HepG2 (cell line): ENCODE data around the gene FHL5. TPM values are rescaled to one million over a fixed set of nuclear protein-coding genes. Genes with fewer than 3 reads are reported as not detected.
"Not testable (repeated sequence)": the region's sequence is repeated elsewhere in the genome, so short reads cannot be mapped to it uniquely, and the experiment has no call there.

ENCODE experiments used
- ATAC-seq: fragments of 200-7000 bp; cut with Tn5 transposase; 3 replicates; pipeline ENCODE4 v1.9.1; 2020; ENCODE audit warnings: mild to moderate bottlenecking, moderate library complexity
- BruUV-seq: library from RNA; stranded (reverse); fragments of 400-500 nt; replicated peaks from 2 replicates; lab custom pipeline; 2021; lab: Mats Ljungman, UMichigan
- CTCF ChIA-PET: fragments of 300-600 bp; formaldehyde crosslinking; extraction: SDS; loops from one replicate; lab custom pipeline; 2021; ENCODE audit warnings: low total read pairs, inconsistent platforms, low intra/inter-chr PET ratio; lab: Yijun Ruan, JAX
- POLR2A ChIA-PET: fragments of 350-600 bp; sonication (Branson Sonifier 250); formaldehyde crosslinking; loops from one replicate; lab custom pipeline; 2020; ENCODE audit warnings: antibody characterized with exemption, inconsistent platforms; lab: Yijun Ruan, JAX
- DNase-seq: peaks from one replicate; pipeline ENCODE4 v3.0.0-alpha.2; 2015; ENCODE audit warnings: low spot score
- FAIRE-seq: peaks from 3 replicates; lab custom pipeline; 2011; peaks lifted over from hg19 to GRCh38; lab: Jason Lieb, UNC
- H2AFZ ChIP-seq: one replicate; pipeline ENCODE4 v1.6.1; 2011; ENCODE audit warnings: low read length, inconsistent platforms
- H3K27ac ChIP-seq: fragments of 300-600 bp; 3 replicates; pipeline ENCODE4 v1.8.0; 2011; ENCODE audit warnings: mixed run types, mild to moderate bottlenecking, mixed read lengths, low read length, inconsistent platforms; ENCODE audit not compliant: insufficient read depth; ENCODE audit errors: extremely low read length
- H3K27me3 ChIP-seq, 2 experiments: fragments of 200-600 bp in 1 of 2; 2 replicates in 1 of 2; 3 replicates in 1 of 2; pipeline versions ENCODE4 v1.6.0 to v1.8.0; 2011; ENCODE audit warnings: low read length in 2 of 2, mild to moderate bottlenecking in 2 of 2, moderate library complexity in 2 of 2, inconsistent platforms in 1 of 2; ENCODE audit not compliant: insufficient read depth in 2 of 2, control insufficient read depth in 1 of 2
- H3K36me3 ChIP-seq, 2 experiments: fragments of 200-600 bp in 1 of 2; replicated peaks in 1 of 2; 2 replicates in 1 of 2; 3 replicates in 1 of 2; pipeline versions ENCODE4 v1.5.1 to v1.8.0; 2011; ENCODE audit warnings: low read length in 2 of 2, inconsistent platforms in 1 of 2; ENCODE audit not compliant: insufficient read depth in 2 of 2, control insufficient read depth in 1 of 2
- H3K4me1 ChIP-seq: 2 replicates; pipeline ENCODE4 v1.5.1; 2012; ENCODE audit warnings: low read length, inconsistent platforms; ENCODE audit not compliant: insufficient read depth
- H3K4me2 ChIP-seq: 2 replicates; pipeline ENCODE4 v1.6.0; 2011; ENCODE audit warnings: low read depth, low read length, inconsistent platforms
- H3K4me3 ChIP-seq, 3 experiments: fragments of 200-600 bp in 1 of 3; sonication (generic), shearing (Covaris generic) in 1 of 3; replicated peaks in 1 of 3; 2 replicates each; pipeline ENCODE4 v1.5.1; 2011 to 2016; ENCODE audit warnings: low read length in 3 of 3, inconsistent platforms in 2 of 3, low read depth in 2 of 3, mild to moderate bottlenecking in 2 of 3, control low read depth in 1 of 3, mixed read lengths in 1 of 3; ENCODE audit not compliant: insufficient read depth in 1 of 3
- H3K79me2 ChIP-seq: one replicate; pipeline ENCODE4 v1.6.1; 2011; ENCODE audit warnings: low read length, inconsistent platforms; ENCODE audit not compliant: insufficient read depth
- H3K9ac ChIP-seq: 2 replicates; pipeline ENCODE4 v1.6.0; 2011; ENCODE audit warnings: mild to moderate bottlenecking, low read depth, low read length, inconsistent platforms; ENCODE audit not compliant: insufficient read depth
- H3K9me3 ChIP-seq: 2 replicates; pipeline ENCODE4 v1.5.1; 2012; ENCODE audit warnings: mild to moderate bottlenecking, low read length
- H4K20me1 ChIP-seq: 2 replicates; pipeline ENCODE4 v1.6.0; 2011; ENCODE audit warnings: inconsistent platforms, mild to moderate bottlenecking, low read length, moderate library complexity; ENCODE audit not compliant: insufficient read depth
- WGBS: methylation state at CpG from one replicate; pipeline ENCODE4 v1.1.6; 2017; ENCODE audit warnings: low lambda C conversion rate; 5-methylcytosine and 5-hydroxymethylcytosine counted together
- in situ Hi-C: cut with HindIII; loops from 2 replicates; pipeline ENCODE4 v1.10.0; 2017; ENCODE audit warnings: low pct_unique_long_range_greater_than_20kb; ENCODE audit not compliant: extremely low pct_ligation_motif_present
- intact Hi-C: fragments of 100-400 bp; cut with micrococcal nuclease; formaldehyde crosslinking; loops from one replicate; pipeline ENCODE4 v1.10.0; 2022; ENCODE audit not compliant: unreplicated experiment
- polyA plus RNA-seq, 8 experiments: library from polyadenylated mRNA; depleted of rRNA in 3 of 8; stranded (reverse) in 7 of 8; unstranded in 1 of 8; fragments of >200 nt; fragmentation: Illumina TruSeq in 4 of 8; extraction: Trizol in 4 of 8; gene quantifications; 2 replicates each; pipeline versions ENCODE4 v1.2.1 to v1.2.3, GENCODE V29; 2011 to 2016; ENCODE audit warnings: low read depth in 4 of 8, missing spikeins in 1 of 8, mixed read lengths in 1 of 8; ENCODE audit not compliant: insufficient read depth in 1 of 8
- total RNA-seq, 5 experiments: library from RNA; depleted of rRNA; stranded (reverse); fragments of >200 nt; fragmentation: Illumina TruSeq; extraction: Trizol; gene quantifications; 2 replicates each; pipeline ENCODE4 v1.2.3, GENCODE V29; 2016; ENCODE audit warnings: low read depth in 1 of 5
- TF ChIP-seq, protein P1 (sequence below): sonication (generic); formaldehyde crosslinking; IDR thresholded peaks from 2 replicates; pipeline ENCODE4 v1.5.1; 2020; ENCODE audit warnings: missing genetic modification reagents, mild to moderate bottlenecking, borderline replicate concordance

Gene FHL5
- total and polyA plus RNA-seq, 2 of the 13 experiments (the other 11 are each of a cell fraction or from before 2014, with no cell fraction given): not detected

- H3K4me1 ChIP-seq: no peaks in the 10 kb centered on the region
- 9% methylated on average over 3 of the region's 3 CpGs for WGBS
- intact Hi-C loops (no loop called here), in situ Hi-C loops (no loop called here)
- H3K4me3 ChIP-seq: no peak overlapping the region
- H3K79me2 ChIP-seq: no peaks in the 10 kb centered on the region
- H3K4me2 ChIP-seq: no peak overlapping the region
- ChIA-PET CTCF (no interaction called here), POLR2A (no interaction called here)
- DNase-seq: no peak
- BruUV-seq: no TSS peak
- H3K9me3 ChIP-seq: no peaks in the 10 kb centered on the region
- no peak for FAIRE-seq
- no peak for ATAC-seq
- no peaks in the 10 kb centered on the region for H3K27me3 ChIP-seq
- no peak overlapping the region for H2AFZ ChIP-seq
- H4K20me1 ChIP-seq: no peaks in the 10 kb centered on the region
- no peak overlapping the region for H3K9ac ChIP-seq
- H3K36me3 ChIP-seq: no peaks in the 10 kb centered on the region
- TF ChIP-seq, protein P1, sequence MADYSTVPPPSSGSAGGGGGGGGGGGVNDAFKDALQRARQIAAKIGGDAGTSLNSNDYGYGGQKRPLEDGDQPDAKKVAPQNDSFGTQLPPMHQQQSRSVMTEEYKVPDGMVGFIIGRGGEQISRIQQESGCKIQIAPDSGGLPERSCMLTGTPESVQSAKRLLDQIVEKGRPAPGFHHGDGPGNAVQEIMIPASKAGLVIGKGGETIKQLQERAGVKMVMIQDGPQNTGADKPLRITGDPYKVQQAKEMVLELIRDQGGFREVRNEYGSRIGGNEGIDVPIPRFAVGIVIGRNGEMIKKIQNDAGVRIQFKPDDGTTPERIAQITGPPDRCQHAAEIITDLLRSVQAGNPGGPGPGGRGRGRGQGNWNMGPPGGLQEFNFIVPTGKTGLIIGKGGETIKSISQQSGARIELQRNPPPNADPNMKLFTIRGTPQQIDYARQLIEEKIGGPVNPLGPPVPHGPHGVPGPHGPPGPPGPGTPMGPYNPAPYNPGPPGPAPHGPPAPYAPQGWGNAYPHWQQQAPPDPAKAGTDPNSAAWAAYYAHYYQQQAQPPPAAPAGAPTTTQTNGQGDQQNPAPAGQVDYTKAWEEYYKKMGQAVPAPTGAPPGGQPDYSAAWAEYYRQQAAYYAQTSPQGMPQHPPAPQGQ (CRISPR knock-in tag): no peak
- no peak overlapping the region for H3K27ac ChIP-seq
Measured at GRCh38 chr6:96631248-96631647, 68.3 kb downstream of the FHL5 start.

GRCh38 chr6:96637979-96638378, 75.1 kb downstream of the FHL5 start:
- H3K27ac ChIP-seq, H3K4me2 ChIP-seq, H3K27me3 ChIP-seq, H3K79me2 ChIP-seq, FAIRE-seq, H2AFZ ChIP-seq, H3K4me3 ChIP-seq, H3K4me1 ChIP-seq, H3K36me3 ChIP-seq, DNase-seq, H3K9me3 ChIP-seq, BruUV-seq, ATAC-seq, CTCF ChIA-PET, in situ Hi-C loops, H4K20me1 ChIP-seq, intact Hi-C loops, H3K9ac ChIP-seq, POLR2A ChIA-PET: not testable (repeated sequence)
- WGBS: 33% methylated on average over 1 of the region's 10 CpGs
